ENCODE data around the gene CCDC185.
"Not testable (repeated sequence)": the region's sequence is repeated elsewhere in the genome, so short reads cannot be mapped to it uniquely, and the experiment has no call there.

Gene CCDC185

GRCh38 chr1:223394706-223395105 is 1.5 kb downstream of the CCDC185 start:
- DNase-seq = no peak

- not testable (repeated sequence) for DNase-seq
Observed at GRCh38 chr1:223399393-223399792, 6.2 kb downstream of the CCDC185 start.

- DNase-seq = no peak
Observed at GRCh38 chr1:223401873-223402789, 8.9 kb downstream of the CCDC185 start.

GRCh38 chr1:223402790-223403142 is 9.6 kb downstream of the CCDC185 start:
- DNase-seq = no peak

- DNase-seq = no peak
Observed at GRCh38 chr1:223403184-223403815, 10.1 kb downstream of the CCDC185 start.

GRCh38 chr1:223405507-223405906 is 12.3 kb downstream of the CCDC185 start:
- DNase-seq = peak in 1 of 2 donors; percentile 15

GRCh38 chr1:223410036-223410435 is 16.8 kb downstream of the CCDC185 start:
- DNase-seq = no peak

GRCh38 chr1:223411309-223411708 is 18.1 kb downstream of the CCDC185 start:
- DNase-seq = no peak

GRCh38 chr1:223411710-223412109 is 18.5 kb downstream of the CCDC185 start:
- no peak for DNase-seq

GRCh38 chr1:223413216-223413615 is 20.0 kb downstream of the CCDC185 start:
- no peak for DNase-seq

GRCh38 chr1:223417444-223417843 is 24.2 kb downstream of the CCDC185 start:
- DNase-seq = no peak

- no peak for DNase-seq
Observed at GRCh38 chr1:223417903-223418663, 24.9 kb downstream of the CCDC185 start.

GRCh38 chr1:223419115-223419514 is 25.9 kb downstream of the CCDC185 start:
- no peak for DNase-seq

- DNase-seq = no peak
Observed at GRCh38 chr1:223419561-223419960, 26.3 kb downstream of the CCDC185 start.

- DNase-seq = no peak
Observed at GRCh38 chr1:223421025-223421424, 27.8 kb downstream of the CCDC185 start.

- no peak for DNase-seq
Observed at GRCh38 chr1:223421676-223422075, 28.5 kb downstream of the CCDC185 start.

- DNase-seq = no peak
Observed at GRCh38 chr1:223422911-223423310, 29.7 kb downstream of the CCDC185 start.

- no peak for DNase-seq
Observed at GRCh38 chr1:223423641-223424233, 30.5 kb downstream of the CCDC185 start.

- DNase-seq = no peak
Observed at GRCh38 chr1:223425550-223425949, 32.3 kb downstream of the CCDC185 start.

GRCh38 chr1:223426936-223427335 is 33.7 kb downstream of the CCDC185 start:
- DNase-seq = no peak

GRCh38 chr1:223429313-223429731 is 36.1 kb downstream of the CCDC185 start:
- no peak for DNase-seq

GRCh38 chr1:223429821-223430220 is 36.6 kb downstream of the CCDC185 start:
- no peak for DNase-seq

GRCh38 chr1:223430236-223430635 is 37.0 kb downstream of the CCDC185 start:
- DNase-seq = no peak
